DMS114 treated with DMSO at 0.1 percent for 48 hours (cell line): ENCODE data around the gene DRD3.

Experiments used
- DNase-seq: peaks from one replicate; lab custom pipeline; 2025; ENCODE audit not compliant: unreplicated experiment; lab: John Stamatoyannopoulos, UW

DRD3 gene

GRCh38 chr3:114122027-114122709, 56.7 kb downstream of the DRD3 start:
- DNase-seq: no peak

- no peak for DNase-seq
These were observed 58.6 kb downstream of the DRD3 start for GRCh38 chr3:114120211-114120610.

DNA sequence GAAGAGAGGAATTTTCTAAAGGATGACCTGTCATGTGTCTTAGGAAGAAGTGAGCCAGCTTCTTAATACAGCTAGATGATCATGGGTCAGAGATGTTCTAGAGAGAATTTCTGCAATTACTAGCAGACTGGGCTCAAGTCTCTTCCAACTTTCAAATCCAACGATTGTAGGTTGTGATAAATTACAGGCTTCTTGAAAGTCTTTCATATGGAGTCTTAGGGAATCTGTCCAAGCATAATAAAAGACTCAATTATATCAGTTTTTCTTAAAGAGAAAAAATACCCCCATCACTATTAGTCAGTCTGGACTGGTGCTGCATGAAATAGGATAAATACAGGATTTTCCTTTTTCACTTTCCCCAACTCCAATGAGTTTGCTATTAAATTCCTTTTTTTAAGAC, 59.1 kb downstream of the DRD3 start:
- DNase-seq: no peak

GRCh38 chr3:114115143-114115542, 63.7 kb downstream of the DRD3 start:
- DNase-seq: no peak

DNA sequence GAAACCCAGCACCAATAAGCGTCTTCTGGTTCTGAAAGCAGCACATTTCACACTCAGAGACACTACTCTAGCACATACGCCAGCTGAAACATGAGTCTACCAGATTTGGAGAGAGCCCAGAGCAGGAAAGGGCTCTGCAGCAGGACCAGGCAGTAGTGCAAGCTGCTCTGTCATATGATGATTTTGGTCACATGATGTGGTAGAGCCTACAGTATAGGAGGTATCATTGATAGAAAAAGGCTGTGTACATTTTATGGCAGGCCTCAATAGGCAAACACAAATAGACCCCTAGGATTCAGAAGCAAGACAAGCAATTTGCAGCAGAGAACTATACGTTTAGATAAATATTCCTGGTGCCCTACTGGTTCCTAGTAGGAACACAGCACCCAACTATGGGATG, 64.1 kb downstream of the DRD3 start:
- no peak for DNase-seq

GRCh38 chr3:114112696-114113095, 66.2 kb downstream of the DRD3 start:
- no peak for DNase-seq

DNA sequence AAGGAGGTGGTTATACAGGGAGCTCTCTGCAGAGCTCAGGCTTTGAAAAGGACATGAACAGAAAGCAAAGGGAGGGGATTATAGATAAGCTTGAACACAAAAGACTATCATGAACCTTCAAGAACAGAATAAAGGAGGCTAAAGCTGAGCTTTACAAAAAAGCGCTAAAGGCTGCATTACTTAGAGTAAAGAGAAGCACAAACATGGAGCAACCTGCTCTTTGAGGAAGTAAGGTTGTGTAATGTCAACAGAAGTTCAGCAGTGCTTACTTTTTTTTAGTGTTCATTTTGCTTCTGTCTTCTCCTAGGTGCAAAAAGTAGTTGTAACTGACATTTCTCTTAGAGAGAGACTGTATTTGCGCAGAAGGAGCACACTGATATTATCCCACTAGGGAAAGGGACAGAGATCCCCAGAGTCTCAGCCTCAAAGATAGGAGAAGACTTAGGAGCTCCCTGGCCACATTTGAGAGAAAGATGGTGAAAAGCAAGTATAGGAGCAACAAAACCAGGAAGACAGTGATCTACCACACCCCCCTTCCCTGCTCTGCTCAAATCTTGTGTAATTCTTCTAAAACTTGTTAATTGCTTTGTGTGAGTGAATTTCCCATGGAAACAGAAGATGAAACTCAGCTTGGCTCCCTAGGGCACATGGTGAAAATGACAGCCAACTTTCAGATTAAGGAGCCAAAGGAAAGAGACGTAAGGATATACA, 67.6 kb downstream of the DRD3 start:
- DNase-seq: no peak

GRCh38 chr3:114110439-114110838, 68.4 kb downstream of the DRD3 start:
- DNase-seq: no peak

DNA sequence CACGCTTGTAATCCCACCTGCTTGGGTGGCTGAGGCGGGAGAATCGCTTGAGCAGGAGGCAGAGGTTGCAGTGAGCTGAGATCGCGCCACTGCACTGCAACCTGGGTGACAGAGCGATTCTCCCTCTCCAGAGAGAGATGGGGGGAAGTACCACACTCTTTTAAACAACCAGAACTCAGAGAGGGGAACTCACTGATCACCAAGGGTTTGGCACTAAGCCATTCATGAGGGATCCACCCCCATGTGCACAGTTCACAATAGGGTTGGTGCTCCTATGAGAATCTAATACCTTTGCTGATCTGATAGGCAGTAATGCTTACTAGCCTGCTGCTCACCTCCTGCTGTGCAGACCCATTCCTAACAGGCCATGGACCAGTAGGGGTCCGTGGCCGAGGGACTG, 70.7 kb downstream of the DRD3 start:
- DNase-seq: no peak

- no peak for DNase-seq
These were observed 74.4 kb downstream of the DRD3 start for GRCh38 chr3:114104414-114104813.

- no peak for DNase-seq
These were observed 75.0 kb downstream of the DRD3 start for GRCh38 chr3:114103858-114104257.

DNA sequence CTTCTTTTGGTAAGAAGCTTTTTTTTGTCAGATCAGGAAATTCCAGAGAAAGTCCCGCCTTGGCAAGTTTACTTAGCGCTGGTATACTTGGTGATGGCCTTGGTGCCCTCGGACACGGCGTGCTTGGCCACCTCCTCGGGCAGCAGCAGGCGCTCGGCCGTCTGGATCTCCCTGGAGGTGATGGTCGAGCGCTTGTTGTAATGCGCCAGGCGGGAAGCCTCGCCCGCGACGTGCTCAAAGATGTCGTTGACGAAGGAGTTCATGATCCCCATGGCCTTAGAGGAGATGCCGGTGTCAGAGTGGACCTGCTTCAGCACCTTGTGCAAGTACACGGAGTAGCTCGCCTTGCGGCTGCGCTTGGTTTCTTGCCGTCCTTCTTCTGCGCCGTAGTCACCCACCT, 75.7 kb downstream of the DRD3 start:
- no peak for DNase-seq

DNA sequence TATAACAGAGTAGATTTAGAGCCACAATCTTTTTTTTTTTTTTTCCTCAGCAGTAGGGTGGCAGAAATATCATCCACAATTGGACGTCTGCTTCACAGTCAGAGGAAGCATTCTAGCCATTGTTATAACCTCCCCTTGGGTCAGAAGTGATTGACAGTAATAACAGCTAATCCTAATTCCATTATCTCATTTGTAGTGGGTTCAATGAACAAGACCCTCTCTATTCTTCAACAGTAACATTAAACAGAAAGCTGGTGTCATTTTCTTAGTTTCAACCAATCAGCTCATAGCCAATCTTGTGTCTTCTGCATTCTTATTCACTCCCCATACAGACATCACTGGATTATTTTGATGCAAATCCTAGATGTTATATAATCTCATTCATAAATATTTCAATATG, 77.8 kb downstream of the DRD3 start:
- no peak for DNase-seq

GRCh38 chr3:114095796-114096195, 83.1 kb downstream of the DRD3 start:
- no peak for DNase-seq

- no peak for DNase-seq
These were observed 85.3 kb downstream of the DRD3 start for GRCh38 chr3:114093596-114093995.

- DNase-seq: no peak
These were observed 85.9 kb downstream of the DRD3 start for GRCh38 chr3:114093016-114093380.

GRCh38 chr3:114092151-114093015, 86.5 kb downstream of the DRD3 start:
- DNase-seq: no peak

GRCh38 chr3:114089675-114090074, 89.2 kb downstream of the DRD3 start:
- no peak for DNase-seq

DNA sequence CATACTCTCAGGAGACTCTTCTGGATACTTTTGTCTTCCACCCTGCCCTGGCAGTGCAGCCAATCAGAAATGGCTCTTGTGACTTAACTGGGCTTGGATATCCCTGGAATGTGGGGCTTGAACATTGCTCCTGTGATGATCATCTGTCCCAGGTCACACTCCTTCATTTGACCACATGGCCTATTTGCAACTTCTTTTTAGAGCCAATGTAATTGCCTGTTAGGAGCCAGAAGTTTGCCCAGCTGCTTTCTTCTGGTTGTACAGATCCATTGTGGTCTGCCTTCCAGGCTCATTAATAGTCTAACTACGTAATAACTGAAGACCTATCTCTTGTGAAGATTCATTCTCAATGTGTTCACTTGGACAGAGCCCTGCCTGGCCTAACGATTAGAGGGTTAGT, 92.5 kb downstream of the DRD3 start:
- DNase-seq: no peak

DNA sequence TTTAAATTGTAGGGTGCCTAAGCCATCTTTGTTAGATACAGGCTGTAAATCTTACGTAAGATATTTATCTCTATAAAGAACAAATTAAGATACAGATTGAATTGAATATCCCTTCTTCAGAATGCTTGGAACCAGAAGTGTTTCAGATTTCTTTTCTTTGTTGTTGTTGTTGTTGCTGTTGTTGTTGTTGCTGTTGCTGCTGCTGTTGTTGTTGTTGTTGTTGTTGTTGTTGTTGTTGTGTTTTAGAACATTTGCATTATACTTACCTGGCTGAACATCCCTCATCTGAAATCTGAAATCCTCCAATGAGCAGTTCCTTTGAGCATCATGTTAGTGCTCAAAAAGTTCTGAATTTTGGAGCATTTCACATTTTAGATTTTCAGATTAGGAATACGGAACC, 95.7 kb downstream of the DRD3 start:
- DNase-seq: no peak

DNA sequence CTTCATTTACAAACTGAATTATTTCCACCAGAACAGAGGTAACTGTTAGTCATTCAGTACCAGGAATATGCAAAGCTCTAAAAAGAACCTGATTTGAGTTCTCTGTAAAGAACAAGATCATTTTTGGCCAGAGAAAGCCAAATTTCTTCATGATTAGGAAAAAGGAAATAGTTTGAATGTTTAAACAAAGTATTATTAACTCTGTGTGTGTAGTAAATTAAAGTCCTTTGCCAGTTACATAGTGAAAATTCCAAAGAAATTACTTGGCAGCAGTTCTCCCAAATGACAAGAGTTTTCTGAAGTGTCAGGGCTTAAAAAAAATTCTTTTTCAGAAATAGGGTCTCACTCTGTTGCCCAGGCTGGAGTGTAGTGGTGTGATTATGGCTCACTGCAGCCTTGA, 97.8 kb downstream of the DRD3 start:
- DNase-seq: no peak

DNA sequence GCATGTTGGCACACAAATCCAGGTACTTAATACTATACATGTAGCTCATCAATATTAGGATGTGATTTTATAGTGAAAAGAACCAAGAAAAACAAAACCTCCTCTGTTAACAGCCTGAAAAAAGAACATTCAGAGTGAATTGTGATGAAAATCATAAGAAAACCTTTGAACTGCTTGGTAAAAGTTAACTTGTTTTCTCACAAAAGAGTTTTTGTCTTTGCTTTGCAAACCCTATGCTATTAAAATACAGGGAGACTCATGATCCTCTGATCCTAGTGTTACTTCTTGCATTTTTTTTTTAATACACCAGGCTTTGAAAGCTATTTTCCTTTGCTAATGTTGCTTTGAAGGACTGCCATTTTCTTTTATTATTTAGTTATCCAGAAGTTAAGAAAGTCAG, 98.7 kb downstream of the DRD3 start:
- no peak for DNase-seq
